ENCODE measurements around the gene MTNR1A.

- TF ChIP-seq POLR2A (IDR thresholded peaks at IDR 0.05) (no peak), CTCF (IDR thresholded peaks at IDR 0.05) (no peak)
These were observed 44.1 kb upstream of the MTNR1A start for GRCh38 chr4:186599483-186599882.

All from upper lobe of left lung (tissue), 4 donors.